RWPE2 (cell line): ENCODE measurements around the gene COL12A1.

Experiments used
- ATAC-seq: fragments of 200-7000 bp; cut with Tn5 transposase; 3 replicates; pipeline ENCODE4 v1.9.1; 2021; ENCODE audit warnings: low read depth
- DNase-seq: peaks from one replicate; pipeline ENCODE4 v3.0.0-alpha.2; 2020; ENCODE audit warnings: low spot score
- H3K27ac ChIP-seq: fragments of 450-650 bp; 2 replicates; pipeline ENCODE4 v1.5.1; 2017; ENCODE audit warnings: mild to moderate bottlenecking; ENCODE audit not compliant: poor library complexity, severe bottlenecking
- H3K27me3 ChIP-seq: fragments of 250-450 bp; sonication (Bioruptor Pico); 2 replicates; pipeline ENCODE4 v1.5.1; 2021; ENCODE audit warnings: mild to moderate bottlenecking, moderate library complexity; ENCODE audit not compliant: insufficient read depth, poor library complexity, severe bottlenecking
- H3K36me3 ChIP-seq: fragments of 250-450 bp; sonication (Bioruptor Pico); 2 replicates; pipeline ENCODE4 v1.5.1; 2020; ENCODE audit warnings: low read depth, mild to moderate bottlenecking, moderate library complexity
- H3K4me1 ChIP-seq: fragments of 250-450 bp; sonication (Bioruptor Pico); 2 replicates; pipeline ENCODE4 v1.5.1; 2021; ENCODE audit warnings: mild to moderate bottlenecking, moderate library complexity; ENCODE audit not compliant: insufficient read depth, poor library complexity, severe bottlenecking
- H3K4me3 ChIP-seq: fragments of 250-450 bp; sonication (Bioruptor Pico); 2 replicates; pipeline ENCODE4 v1.5.1; 2021; ENCODE audit warnings: mild to moderate bottlenecking, moderate library complexity; ENCODE audit not compliant: severe bottlenecking
- H3K9me3 ChIP-seq: fragments of 250-450 bp; sonication (Bioruptor Pico); 2 replicates; pipeline ENCODE4 v1.5.1; 2021; ENCODE audit warnings: mild to moderate bottlenecking, moderate library complexity; ENCODE audit not compliant: severe bottlenecking
- TF ChIP-seq, protein P1 (sequence below): fragments of 450-650 bp; IDR thresholded peaks from one replicate; pipeline ENCODE4 v1.5.1; 2017; ENCODE audit warnings: mild to moderate bottlenecking, moderate library complexity; ENCODE audit not compliant: poor library complexity, severe bottlenecking

The COL12A1 gene

DNA sequence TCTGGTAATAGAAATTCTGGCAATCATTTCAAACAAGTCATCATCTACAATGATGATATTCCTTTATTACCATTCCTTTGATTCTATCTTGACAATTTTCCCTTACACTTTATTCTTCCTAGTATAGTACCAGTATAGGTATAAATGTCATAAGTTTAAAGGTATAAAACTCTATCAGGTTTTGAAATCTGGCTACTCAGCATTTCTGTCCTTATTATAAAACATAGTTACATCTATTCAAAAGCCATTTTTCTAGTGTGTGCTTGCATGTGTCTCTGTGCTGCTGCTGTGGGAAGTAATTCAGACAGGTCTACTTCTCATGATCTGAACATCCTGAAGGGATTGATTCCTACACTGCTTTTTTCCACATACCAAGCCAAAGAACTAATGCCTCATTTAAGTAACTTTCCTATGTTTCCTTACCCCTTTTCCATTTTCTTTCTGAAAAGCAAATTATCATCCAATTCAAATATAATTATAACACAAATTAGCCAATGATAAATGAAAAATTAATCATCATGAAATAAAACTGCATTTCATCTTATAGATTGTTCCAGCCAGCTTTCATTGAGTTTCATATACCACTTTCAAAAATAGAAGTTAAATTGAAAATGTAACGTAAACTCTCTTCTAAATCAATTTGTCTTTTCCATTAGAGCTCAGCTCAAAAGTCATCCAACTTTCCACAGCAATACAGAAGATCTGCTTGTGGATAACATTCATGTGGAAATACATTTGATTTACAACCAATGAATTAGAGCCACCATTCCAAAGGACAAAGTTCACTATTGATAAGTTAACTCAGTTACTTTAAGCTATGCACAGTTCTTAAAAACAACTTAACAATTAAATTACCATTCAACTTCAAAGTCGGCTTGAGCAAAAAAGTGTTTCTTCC, 35.9 kb downstream of the COL12A1 start:
- Histone ChIP-seq H3K4me1 (no peaks in the 10 kb centered on the region), H3K36me3 (peaks cover 24% of the 10 kb centered on the region), H3K27me3 (no peaks in the 10 kb centered on the region), H3K4me3 (no peak overlapping the region), H3K27ac (no peak overlapping the region), H3K9me3 (no peaks in the 10 kb centered on the region)
- DNase-seq = no peak
- TF ChIP-seq, protein P1, sequence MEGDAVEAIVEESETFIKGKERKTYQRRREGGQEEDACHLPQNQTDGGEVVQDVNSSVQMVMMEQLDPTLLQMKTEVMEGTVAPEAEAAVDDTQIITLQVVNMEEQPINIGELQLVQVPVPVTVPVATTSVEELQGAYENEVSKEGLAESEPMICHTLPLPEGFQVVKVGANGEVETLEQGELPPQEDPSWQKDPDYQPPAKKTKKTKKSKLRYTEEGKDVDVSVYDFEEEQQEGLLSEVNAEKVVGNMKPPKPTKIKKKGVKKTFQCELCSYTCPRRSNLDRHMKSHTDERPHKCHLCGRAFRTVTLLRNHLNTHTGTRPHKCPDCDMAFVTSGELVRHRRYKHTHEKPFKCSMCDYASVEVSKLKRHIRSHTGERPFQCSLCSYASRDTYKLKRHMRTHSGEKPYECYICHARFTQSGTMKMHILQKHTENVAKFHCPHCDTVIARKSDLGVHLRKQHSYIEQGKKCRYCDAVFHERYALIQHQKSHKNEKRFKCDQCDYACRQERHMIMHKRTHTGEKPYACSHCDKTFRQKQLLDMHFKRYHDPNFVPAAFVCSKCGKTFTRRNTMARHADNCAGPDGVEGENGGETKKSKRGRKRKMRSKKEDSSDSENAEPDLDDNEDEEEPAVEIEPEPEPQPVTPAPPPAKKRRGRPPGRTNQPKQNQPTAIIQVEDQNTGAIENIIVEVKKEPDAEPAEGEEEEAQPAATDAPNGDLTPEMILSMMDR = no peak
- no peak for ATAC-seq

DNA sequence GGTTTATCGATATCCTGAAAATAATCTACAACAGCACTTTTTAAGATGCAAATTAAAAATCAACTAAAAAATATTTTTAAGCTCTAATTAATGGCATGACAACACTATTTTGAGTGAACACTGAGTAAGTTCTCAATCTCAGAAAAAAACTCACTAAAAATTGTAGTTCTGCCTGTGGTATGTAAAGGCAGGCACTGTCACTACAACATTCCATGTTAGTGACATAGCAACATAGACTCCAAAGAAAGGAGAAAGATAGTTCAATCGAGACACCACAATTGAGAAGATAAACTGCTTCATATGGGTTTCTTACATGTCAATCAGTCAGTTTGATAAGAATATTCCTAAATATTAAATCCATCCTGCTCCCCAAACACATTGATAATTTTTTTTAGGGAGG, 38.0 kb downstream of the COL12A1 start:
- H3K9me3 ChIP-seq = no peaks in the 10 kb centered on the region
- H3K27me3 ChIP-seq = no peaks in the 10 kb centered on the region
- no peaks in the 10 kb centered on the region for H3K4me1 ChIP-seq
- no peak overlapping the region for H3K4me3 ChIP-seq
- ATAC-seq (no peak), DNase-seq (no peak)
- H3K36me3 ChIP-seq = peaks cover 20% of the 10 kb centered on the region
- H3K27ac ChIP-seq = no peak overlapping the region
- TF ChIP-seq, protein P1 = no peak

DNA sequence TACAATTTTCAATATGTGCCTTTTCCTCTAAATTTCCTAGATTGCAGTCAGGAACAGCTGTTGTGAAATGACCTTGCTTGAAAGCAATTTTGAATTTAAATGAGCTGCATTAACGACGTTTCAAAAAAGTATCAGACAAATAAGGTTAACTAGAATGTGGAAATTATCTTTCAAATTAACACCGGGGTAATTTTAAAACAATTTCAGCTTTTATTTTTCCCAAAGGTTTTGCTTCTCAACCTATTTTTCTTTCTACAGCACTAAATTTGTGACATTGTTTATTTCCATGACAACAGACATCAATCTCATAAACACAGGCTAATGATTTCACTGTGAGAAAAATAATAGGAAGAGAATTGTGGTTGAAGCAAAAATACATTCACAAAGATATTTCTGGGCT, 38.5 kb downstream of the COL12A1 start:
- TF ChIP-seq, protein P1 = no peak
- ATAC-seq = no peak
- no peaks in the 10 kb centered on the region for H3K4me1 ChIP-seq

DNA sequence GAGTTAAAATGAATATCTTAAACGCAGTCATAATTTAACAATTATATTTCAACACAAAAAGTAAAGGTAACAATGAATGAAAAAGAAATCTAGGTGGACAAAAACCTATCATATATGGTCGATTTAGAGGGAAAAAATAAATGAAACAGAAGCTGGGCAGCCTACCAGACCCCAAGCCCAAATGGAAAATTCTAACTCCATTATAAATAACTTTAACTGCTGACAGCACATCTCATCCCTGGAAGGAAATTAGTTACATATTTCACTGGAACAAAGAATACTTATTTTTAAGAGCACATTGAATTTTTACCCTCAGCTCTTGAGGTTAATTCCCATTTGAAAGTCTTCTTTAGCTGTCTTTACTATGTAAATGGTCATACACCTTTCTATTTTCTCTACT, 39.1 kb downstream of the COL12A1 start:
- TF ChIP-seq, protein P1 = no peak
- Histone ChIP-seq H3K27ac (no peak overlapping the region), H3K27me3 (no peaks in the 10 kb centered on the region), H3K4me1 (no peaks in the 10 kb centered on the region), H3K36me3 (peaks cover 15% of the 10 kb centered on the region), H3K4me3 (no peak overlapping the region), H3K9me3 (no peaks in the 10 kb centered on the region)
- DNase-seq = no peak
- ATAC-seq = no peak

More for the DNA sequence above, 38.5 kb downstream of the COL12A1 start:
- no peaks in the 10 kb centered on the region for H3K9me3 ChIP-seq
- H3K36me3 ChIP-seq = peaks cover 20% of the 10 kb centered on the region
- H3K27me3 ChIP-seq = no peaks in the 10 kb centered on the region
- H3K27ac ChIP-seq = no peak overlapping the region
- no peak for DNase-seq
- H3K4me3 ChIP-seq = no peak overlapping the region

DNA sequence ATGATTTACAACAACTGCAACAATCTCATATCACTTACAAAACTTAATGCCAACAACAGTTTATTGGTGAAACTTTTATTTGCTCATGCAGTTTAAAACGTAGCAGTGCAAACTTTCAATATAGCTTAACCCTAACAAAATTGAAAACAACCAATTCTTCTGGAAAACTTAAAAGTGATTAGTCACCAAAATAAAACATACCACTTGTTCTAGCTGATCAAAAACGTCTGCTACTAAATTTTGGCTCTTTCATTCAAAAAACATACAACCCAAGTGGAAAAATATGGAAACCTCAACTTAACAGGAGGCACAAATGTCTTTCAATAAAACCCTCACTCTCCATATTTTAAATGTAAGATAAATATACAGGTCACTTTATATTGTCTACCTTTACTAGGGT, 39.6 kb downstream of the COL12A1 start:
- Histone ChIP-seq H3K36me3 (0 out of 2 replicates have a peak, but pooled peaks cover 12% of the 10 kb centered on the region), H3K4me3 (no peak overlapping the region), H3K4me1 (no peaks in the 10 kb centered on the region), H3K9me3 (no peaks in the 10 kb centered on the region), H3K27ac (no peak overlapping the region), H3K27me3 (no peaks in the 10 kb centered on the region)
- TF ChIP-seq, protein P1 = no peak
- DNase-seq (no peak), ATAC-seq (no peak)
